Raji (cell line): ENCODE data around the gene ANKRD60.

Source experiments
- POLR2A ChIP-seq: IDR thresholded peaks from 2 replicates; pipeline ENCODE4 v1.6.1; 2011; ENCODE audit warnings: low read depth, low read length, control low read depth; ENCODE audit not compliant: insufficient read depth

The ANKRD60 gene

DNA sequence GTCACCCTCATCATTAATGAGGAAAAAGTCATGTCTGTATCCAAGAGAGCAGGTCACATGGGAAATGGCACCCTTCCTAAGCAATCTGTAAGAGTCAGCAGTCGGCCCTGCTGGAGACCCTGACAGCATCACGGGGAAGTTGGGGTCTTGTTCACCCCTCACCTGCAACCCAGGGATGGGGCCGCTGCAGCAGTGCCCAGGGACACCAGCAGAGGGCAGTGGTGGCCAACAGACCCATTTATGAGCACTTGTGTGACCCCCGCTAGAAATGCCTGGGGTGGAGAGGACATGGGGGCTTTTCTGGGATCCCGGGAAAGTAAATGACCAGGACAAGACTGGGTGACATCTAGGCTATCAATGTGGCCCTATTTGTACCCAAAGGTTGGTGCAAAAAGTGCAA is 35.9 kb downstream of the ANKRD60 start:
- no peak for TF ChIP-seq POLR2A

DNA sequence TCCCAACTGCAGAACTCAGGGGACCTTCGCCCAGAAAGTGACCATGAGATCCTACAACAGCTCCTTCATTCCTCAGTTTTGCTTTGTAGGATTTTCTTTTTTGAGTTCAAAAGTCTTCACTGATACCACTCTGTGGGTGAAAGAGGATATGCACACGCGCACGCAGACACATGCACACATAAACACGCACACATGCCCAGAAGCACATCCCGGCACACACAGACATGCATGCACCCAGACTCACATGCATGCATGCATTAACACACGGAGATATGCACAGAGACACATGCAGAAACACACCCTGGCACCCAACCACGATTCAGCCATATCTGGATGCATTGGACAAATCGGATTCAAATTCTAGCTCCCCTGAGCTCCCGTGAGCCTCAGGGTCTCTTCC is 36.4 kb downstream of the ANKRD60 start:
- no peak for TF ChIP-seq POLR2A

DNA sequence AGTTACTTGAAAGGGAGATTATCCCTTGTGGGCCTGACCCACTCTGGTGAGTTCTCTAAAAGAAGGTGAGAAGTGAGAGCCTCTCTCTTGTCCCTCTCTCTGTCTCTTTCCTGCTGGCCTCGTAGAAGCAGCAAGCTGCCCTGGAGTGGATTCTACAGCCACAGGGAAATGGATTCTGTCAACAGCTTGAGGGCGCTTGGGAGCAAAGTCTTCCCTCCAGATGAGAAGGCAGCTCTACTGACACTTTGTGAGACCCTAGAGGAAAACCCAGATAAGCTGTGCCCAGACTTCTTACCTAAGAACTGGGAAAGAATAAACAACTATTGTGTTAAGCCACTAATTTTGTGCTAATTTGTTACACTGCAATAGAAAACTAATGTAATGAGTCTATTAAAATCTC is 39.9 kb downstream of the ANKRD60 start:
- no peak for TF ChIP-seq POLR2A

DNA sequence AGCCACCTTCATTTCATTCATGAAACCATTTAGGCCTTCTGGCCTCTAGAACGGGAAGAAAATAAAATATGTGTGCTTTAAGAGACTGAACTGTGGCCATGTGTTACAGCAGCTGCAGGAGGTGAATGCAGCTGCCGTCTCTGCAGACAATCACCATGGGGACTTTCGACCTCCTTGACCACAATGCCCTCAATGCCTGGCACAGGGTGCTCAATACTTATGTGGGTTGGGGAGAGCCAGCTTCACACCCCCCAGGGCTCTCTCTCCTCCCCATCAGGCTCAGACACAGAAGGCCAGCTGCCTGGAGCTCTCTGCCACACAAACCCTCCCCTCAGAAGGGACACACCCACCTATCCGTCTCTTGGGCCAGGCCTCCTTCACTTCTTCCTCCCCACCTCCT is 43.5 kb downstream of the ANKRD60 start:
- TF ChIP-seq POLR2A = no peak

DNA sequence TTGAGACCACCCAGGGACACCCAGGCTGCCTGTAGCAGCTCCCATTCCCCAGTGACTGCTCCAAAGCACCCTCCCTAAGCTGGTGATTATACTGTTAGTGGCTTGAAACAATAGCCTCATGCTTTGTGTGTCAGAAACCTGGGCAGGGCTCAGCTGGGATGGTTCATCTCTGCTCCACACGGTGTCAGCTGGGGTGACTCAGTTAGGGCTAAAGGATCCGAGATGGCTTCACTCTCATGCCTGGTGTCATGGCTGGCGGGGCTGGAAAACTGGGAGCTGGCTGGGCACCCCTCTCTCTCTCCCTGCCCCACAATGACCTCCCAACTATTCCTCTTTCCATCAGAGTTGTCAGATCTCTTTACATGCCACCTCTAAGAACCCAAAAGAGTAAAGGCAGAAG is 44.4 kb downstream of the ANKRD60 start:
- TF ChIP-seq POLR2A = no peak

DNA sequence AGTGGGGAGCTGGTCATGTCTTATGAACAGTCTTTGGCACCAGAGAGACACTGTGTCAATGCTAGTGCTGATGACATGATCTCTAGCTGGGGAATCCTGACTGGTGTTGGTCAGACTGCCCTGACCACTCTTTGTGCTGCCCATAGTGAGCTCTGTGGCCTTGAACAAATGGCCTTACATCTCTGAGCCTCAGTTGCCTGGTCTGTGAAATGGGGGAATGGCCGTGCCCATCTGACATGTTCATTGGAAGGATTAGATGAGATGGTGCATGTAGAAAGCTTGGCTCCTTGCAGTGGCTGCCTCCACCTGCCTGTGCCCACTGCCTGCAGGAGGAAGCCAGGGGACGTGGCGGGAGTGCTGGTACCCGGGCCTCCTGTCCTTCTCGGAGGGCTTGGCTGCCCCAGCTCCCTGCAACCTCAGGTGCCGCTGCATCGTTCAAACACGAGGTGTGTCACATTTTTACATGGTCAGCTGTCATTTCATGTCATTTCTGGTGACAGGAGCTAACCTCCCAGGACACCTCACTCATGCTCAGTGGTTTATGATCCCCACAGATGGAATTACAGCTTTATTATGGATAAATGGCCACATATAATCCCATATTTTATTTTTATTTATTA is 45.8 kb downstream of the ANKRD60 start:
- TF ChIP-seq POLR2A = no peak

DNA sequence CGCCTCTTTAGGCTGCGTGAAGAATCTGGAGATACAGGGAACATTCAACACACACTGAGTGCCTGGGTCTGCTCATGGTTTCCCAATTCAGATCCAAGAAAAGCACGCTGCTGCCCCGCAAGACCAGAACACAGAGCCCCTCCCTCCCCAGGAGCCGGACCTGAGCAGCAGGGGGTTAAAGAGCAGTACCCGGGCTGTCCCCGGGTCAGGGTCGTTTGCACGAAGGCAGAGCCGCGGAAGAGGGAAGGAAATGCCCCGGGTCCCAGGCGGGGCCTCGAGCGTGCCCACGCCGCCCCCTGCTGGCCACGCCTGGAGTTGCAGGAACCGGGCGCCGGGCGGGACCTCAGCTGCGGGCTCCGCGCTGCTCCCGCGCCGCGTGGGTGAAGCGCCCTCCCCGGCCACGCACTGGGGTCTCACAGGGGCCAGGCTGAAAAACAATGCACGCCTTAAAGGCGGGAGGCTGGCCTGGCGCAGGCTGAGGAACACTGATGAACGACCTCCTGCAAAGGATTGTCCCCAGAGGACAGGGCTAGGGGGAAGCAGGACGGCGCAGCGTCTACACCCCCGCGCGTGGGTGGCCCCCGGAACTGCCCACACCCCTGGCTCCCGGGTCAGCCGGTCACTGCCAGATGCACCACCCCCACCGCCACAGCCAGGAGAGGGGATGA is 48.9 kb downstream of the ANKRD60 start:
- TF ChIP-seq POLR2A = no peak

DNA sequence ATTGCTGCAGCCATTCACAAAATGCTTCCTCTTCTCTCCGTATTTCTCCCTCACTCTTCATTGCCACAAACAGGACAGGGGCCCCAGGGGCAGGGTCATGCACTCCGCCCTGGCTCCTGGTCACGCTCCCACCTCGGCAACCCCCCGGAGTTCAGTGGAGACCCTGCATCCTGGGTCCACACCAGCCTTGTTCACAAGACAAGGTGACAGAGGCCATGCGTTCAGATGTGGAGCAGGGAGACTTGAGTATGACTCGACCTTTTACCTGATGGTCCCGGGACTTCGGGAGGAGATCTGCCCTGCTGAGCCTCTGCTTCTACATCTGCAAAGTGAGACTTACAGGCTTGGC is 49.4 kb downstream of the ANKRD60 start:
- TF ChIP-seq POLR2A = no peak

DNA sequence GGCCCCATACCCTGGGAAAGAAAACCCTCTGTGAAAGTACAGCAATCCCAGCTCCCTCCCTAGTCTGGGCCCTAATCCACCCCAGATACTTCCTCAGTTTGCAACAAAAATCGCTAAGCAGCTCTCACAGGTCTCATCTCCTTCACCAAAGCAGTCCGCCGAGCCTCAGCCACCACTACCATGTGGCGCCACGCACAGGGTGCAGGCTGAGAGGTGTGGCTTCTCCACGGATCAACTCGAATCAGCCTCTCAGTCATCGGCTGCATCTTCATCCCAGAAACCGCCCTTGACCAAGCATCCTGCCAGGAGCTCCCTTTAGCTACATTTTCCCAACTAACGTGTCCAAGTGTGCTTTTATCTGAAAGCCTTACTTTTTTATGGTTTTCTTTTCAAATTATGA is 50.7 kb downstream of the ANKRD60 start:
- TF ChIP-seq POLR2A = no peak

DNA sequence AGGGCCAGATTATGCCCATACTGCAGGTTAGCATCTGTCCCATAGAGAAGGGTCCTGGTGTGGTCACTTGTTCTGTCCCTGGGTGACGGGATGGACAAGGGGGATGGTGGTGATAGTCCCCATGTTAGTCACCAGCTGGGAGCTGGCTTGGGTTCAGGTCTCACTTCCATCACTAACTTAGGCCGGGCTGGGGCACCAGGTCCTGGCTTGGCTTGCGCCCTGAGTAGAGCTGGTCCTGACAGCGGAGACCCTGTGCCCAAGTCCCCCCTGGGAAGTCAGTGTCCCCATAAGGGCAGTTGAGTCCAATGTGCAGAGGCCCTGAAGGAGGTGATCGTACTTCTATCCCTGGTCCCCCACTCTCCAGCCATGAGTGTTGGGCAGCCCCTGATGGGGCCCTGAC is 52.6 kb downstream of the ANKRD60 start:
- TF ChIP-seq POLR2A = no peak

DNA sequence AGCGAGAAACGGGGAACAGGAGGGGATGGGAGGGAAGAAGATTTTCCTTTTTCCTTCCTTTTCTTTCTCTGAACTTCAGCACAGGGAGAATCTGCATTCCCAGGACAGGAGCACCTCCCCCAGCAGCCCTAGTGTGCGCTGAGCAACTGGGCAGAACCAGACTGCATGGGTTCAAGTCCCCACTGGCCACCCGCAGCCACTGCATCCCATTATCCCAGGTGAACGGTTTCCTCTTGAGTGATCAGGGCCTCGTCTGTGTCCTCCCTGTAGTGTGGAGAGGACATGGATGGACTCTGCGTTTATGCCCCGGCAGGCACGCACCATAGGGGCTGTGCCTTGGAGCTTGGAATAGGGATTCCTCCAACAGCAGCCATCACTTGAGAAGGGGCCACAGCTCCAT is 53.0 kb downstream of the ANKRD60 start:
- no peak for TF ChIP-seq POLR2A

DNA sequence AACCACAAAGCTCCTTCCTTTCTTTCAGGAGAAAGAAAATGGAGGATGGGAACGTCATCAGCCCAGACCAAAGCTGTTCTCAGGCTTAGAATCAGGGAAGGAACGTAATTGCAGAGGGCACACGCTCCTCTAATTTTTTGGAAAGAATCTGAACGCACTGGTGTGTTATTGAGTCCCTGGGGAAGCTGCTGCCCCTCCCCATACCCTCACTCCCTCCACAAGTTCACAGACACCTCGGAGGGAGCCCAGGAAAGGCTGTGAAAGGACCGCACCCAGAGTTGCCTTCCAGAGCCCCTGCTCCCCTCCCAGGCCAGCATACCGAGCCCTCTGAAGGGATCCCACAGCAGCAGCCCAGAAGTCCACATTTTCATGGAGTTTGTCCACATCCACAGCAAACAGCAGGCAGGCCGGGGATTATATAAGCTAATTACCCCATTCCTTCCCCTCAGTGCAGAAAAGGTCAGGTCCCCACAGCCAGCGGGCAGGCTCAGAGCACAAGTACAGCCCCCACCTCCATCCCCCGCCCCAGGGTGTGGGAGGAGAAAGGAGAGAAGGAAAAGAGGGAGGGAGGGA is 53.7 kb downstream of the ANKRD60 start:
- no peak for TF ChIP-seq POLR2A

DNA sequence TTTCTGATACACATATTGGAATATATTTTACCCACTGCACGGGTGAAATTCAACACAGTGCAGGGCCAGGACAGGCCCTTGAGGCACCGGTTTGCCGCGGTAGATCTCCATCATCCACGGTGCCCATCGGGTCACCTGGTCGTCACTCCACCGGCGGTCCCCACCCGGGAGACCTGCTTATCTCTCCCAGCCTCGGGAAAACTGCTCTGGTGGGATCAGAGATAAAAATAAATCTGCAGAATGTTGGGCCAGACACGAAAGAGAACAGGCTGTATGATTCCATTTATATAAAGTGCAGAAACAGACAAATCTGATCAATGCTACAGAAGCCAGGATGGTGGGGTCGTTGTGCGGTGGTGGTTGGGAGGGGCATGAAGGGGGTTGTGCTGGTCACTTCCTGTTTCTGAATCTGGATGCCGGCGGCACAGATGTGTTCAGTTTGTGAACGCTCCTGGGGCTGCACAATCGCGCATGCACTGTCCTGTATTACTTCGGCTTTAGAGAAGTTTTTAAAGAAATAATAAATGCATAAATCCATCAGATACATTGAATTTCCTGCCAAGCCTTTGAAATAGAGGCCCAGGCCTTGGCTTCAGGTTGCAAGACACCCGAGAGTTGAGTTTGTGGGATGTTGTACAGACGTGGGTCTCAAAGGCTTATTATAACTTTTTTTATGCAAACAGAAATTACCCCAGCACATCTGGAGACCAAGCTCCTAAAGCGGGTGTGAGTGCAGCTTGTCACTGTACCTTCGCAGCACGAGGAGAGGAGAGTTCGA is 54.3 kb downstream of the ANKRD60 start:
- TF ChIP-seq POLR2A = no peak

DNA sequence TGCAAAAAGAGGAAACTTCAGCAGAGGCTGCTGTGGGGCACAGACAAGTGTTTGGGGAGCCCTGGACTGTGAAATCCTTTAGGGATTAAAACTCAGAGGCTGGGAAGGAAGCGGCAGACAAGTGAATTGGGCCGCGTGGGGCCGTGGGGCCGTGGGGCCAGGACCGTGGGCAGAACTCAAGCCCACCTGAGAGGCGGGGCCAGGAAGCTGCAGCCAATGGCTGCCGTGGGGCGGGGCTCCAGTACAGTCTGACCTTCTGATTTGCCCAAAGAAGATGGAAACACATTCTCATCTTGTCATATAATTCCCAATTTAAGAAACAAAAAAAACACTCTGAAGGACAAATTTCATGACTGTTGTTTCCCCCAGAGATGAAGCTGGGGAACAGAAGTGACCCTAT is 55.4 kb downstream of the ANKRD60 start:
- TF ChIP-seq POLR2A = no peak

DNA sequence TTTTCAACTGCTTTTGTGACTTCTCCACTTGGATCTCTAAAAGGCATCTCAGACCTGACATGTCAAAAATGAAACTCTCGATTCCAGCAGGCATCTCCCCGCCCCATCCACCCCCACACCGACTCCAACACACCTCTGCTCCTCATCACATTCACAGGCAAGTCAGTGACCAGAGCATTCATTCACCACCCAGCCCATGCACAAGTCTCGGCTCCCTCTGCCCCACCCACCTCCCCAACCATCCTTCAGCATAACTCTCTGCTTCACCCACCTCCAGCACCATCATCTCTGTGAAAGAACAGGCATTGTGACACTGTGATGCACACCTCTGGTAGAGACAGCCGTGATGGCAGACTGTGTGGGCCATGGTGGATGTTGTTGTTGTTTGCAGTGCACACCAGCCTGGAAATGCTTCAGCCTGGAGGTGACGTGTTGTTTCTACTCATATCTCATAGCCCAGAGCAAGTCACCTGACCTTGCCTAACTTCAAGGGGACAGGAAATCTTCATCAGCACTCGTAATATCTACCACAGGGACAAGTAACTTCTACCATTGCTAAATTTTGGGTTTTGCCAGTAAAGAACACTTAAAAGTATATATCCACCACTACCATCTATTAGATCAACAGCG is 56.5 kb downstream of the ANKRD60 start:
- TF ChIP-seq POLR2A = no peak

DNA sequence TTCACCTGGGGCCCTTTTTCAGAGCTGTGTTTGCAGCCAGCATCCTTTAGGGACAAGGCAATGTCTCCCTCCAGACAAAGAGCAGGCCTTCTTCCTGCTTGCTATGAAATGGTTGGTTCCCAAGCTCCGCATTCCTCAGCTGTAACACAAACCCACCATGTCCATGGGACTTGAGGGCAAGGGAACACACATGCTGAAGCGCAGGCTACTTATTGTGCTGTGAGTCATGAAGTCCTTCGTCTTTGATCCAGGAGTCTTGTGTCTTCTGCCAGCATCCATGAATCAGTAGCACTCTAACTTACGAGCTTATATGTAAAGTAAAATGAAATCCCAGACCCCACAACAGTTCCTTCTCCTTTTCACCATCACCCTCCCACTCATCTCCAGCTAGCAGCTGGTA is 59.0 kb downstream of the ANKRD60 start:
- no peak for TF ChIP-seq POLR2A
